IgD-negative memory B cell (primary cell): Measurements from ENCODE around the gene TRIM49C. TPM values are rescaled to one million over a fixed set of nuclear protein-coding genes. Genes with fewer than 3 reads are reported as not detected.
"Not testable (repeated sequence)": the region's sequence is repeated elsewhere in the genome, so short reads cannot be mapped to it uniquely, and the experiment has no call there.

ENCODE experiments used
- H3K27ac Mint-ChIP-seq, 3 donors: one replicate each; pipeline ENCODE4 v1.8.0; 2020 to 2022; ENCODE audit warnings: mild to moderate bottlenecking in 3 of 3, mixed read lengths in 3 of 3, moderate library complexity in 1 of 3
- H3K27me3 Mint-ChIP-seq: one replicate; pipeline ENCODE4 v1.8.0; 2021; ENCODE audit warnings: mixed read lengths
- H3K36me3 Mint-ChIP-seq: one replicate; pipeline ENCODE4 v1.8.0; 2020; ENCODE audit warnings: mild to moderate bottlenecking, mixed read lengths
- H3K4me1 Mint-ChIP-seq, 3 donors: one replicate each; pipeline ENCODE4 v1.8.0; 2020 to 2022; ENCODE audit warnings: mixed read lengths in 3 of 3, mild to moderate bottlenecking in 1 of 3
- H3K4me3 Mint-ChIP-seq, 4 donors: one replicate each; pipeline ENCODE4 v1.8.0; 2020 to 2022; ENCODE audit warnings: mild to moderate bottlenecking in 4 of 4, mixed read lengths in 4 of 4, moderate library complexity in 3 of 4
- H3K9me3 Mint-ChIP-seq, 3 donors: one replicate each; pipeline ENCODE4 v1.8.0; 2020 to 2021; ENCODE audit warnings: mixed read lengths in 3 of 3, mild to moderate bottlenecking in 1 of 3
- polyA plus RNA-seq: library from polyadenylated mRNA; unstranded; fragments of 300-500 nt; fragmentation: Illumina TruSeq; gene quantifications from one replicate; pipeline ENCODE4 v1.2.3, GENCODE V29; 2021

The TRIM49C gene
- polyA plus RNA-seq, result not detected

DNA sequence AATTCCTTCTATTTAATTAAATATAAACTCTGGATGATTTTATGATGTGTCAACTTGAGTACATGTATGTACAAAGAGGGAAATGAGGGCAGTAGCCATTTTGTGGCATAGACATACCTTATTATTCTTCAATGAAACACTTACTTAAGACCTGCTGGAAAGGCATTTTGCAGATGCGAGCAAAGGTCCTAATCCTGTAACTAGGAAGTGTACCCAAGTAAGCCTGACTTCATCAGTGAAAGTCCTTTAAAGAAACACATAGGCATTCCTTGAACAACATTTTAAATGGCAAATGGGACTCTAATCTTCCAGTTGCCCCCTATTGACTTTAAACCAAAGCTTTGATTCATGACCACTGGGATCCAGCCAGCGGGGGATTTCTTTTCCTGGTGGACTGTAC lies at the start of gene TRIM49C:
TSS of gene TRIM49C (plus strand) at position 301 of the 400 bp plus-strand sequence. CDS start 4,106 bp downstream, outside the sequence.
- not testable (repeated sequence) for H3K27ac Mint-ChIP-seq, H3K4me1 Mint-ChIP-seq, H3K9me3 Mint-ChIP-seq, H3K36me3 Mint-ChIP-seq, H3K27me3 Mint-ChIP-seq, H3K4me3 Mint-ChIP-seq

- not testable (repeated sequence) for H3K36me3 Mint-ChIP-seq, H3K4me1 Mint-ChIP-seq, H3K4me3 Mint-ChIP-seq
Observed at GRCh38 chr11:90024184-90024583, 6.7 kb upstream of the TRIM49C start.

GRCh38 chr11:90051591-90052209 lies 20.8 kb downstream of the TRIM49C start:
- not testable (repeated sequence) for H3K27me3 Mint-ChIP-seq, H3K36me3 Mint-ChIP-seq, H3K4me1 Mint-ChIP-seq, H3K9me3 Mint-ChIP-seq, H3K4me3 Mint-ChIP-seq, H3K27ac Mint-ChIP-seq

More at GRCh38 chr11:90024184-90024583, 6.7 kb upstream of the TRIM49C start:
- not testable (repeated sequence) for H3K9me3 Mint-ChIP-seq, H3K27ac Mint-ChIP-seq, H3K27me3 Mint-ChIP-seq

- not testable (repeated sequence) for H3K27me3 Mint-ChIP-seq
Observed at GRCh38 chr11:90052311-90052710, 21.4 kb downstream of the TRIM49C start.

GRCh38 chr11:90053545-90053944 lies 22.6 kb downstream of the TRIM49C start:
- H3K27ac Mint-ChIP-seq, H3K27me3 Mint-ChIP-seq, H3K4me3 Mint-ChIP-seq, H3K4me1 Mint-ChIP-seq, H3K9me3 Mint-ChIP-seq, H3K36me3 Mint-ChIP-seq: not testable (repeated sequence)

More at GRCh38 chr11:90052311-90052710, 21.4 kb downstream of the TRIM49C start:
- H3K27ac Mint-ChIP-seq, H3K9me3 Mint-ChIP-seq, H3K4me3 Mint-ChIP-seq, H3K36me3 Mint-ChIP-seq, H3K4me1 Mint-ChIP-seq: not testable (repeated sequence)

GRCh38 chr11:90085650-90086049 lies 54.7 kb downstream of the TRIM49C start, which contains the start of gene UBTFL1:
Gene UBTFL1, plus strand, starts transcription at chr11:90085950. Its CDS starts 0 bp downstream, at chr11:90085950.
- H3K9me3 Mint-ChIP-seq, H3K4me1 Mint-ChIP-seq, H3K36me3 Mint-ChIP-seq, H3K27me3 Mint-ChIP-seq, H3K4me3 Mint-ChIP-seq, H3K27ac Mint-ChIP-seq: not testable (repeated sequence)

- H3K27me3 Mint-ChIP-seq, H3K9me3 Mint-ChIP-seq, H3K36me3 Mint-ChIP-seq, H3K27ac Mint-ChIP-seq, H3K4me1 Mint-ChIP-seq, H3K4me3 Mint-ChIP-seq: not testable (repeated sequence)
Observed at GRCh38 chr11:90088731-90089130, 57.8 kb downstream of the TRIM49C start.

Other genes starting within 250 kb of the TRIM49C start
- not detected for gene TRIM49, start 222.5 kb upstream of the TRIM49C start, polyA plus RNA-seq
- not detected for gene TRIM64B, start 152.6 kb upstream of the TRIM49C start, polyA plus RNA-seq
- gene TRIM49D1, start 108.9 kb upstream of the TRIM49C start, polyA plus RNA-seq, result not detected
- gene TRIM49D2, start 107.0 kb upstream of the TRIM49C start, polyA plus RNA-seq, result not detected
- gene TRIM64, start 65.1 kb upstream of the TRIM49C start, polyA plus RNA-seq, result not detected
- not detected for gene UBTFL1, start 54.8 kb downstream of the TRIM49C start, polyA plus RNA-seq
- not detected for gene NAALAD2, start 103.6 kb downstream of the TRIM49C start, polyA plus RNA-seq
- 45.3 TPM for gene CHORDC1, start 191.9 kb downstream of the TRIM49C start, polyA plus RNA-seq